ENCODE measurements around the gene CHPF.
A peak's percentile ranks its signal among the peaks of the same experiment; 100 is the strongest.

CHPF gene

DNA sequence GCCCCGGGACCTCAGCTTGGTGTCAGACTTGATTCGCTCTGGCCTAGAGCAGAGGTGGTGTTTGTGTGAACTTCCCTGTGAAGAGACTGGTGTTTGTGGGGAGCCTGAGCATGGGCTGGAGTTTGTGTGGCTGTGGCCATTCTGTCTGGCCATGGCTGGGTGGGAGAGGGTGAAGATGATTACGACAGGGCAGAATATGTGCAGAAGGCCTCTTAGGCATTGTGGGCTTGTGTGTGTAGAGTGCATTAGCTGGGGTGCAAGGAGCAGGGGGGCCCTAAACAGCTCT is 17.2 kb upstream of the CHPF start:
- no peaks in the 10 kb centered on the region for H3K36me3 Mint-ChIP-seq (ENCODE audit: low read depth)
- H3K4me1 Mint-ChIP-seq (ENCODE audit: low read depth): no peaks in the 10 kb centered on the region
- no peak overlapping the region for H3K27ac Mint-ChIP-seq
- no peaks in the 10 kb centered on the region for H3K9me3 Mint-ChIP-seq
- H3K4me3 Mint-ChIP-seq: no peak overlapping the region
- H3K27me3 Mint-ChIP-seq: peaks cover 8% of the 10 kb centered on the region

GRCh38 chr2:219560037-219560892 is 16.7 kb upstream of the CHPF start:
- Mint-ChIP-seq H3K4me1 (ENCODE audit: low read depth) (no peaks in the 10 kb centered on the region), H3K4me3 (no peak overlapping the region), H3K36me3 (ENCODE audit: low read depth) (no peaks in the 10 kb centered on the region), H3K9me3 (no peaks in the 10 kb centered on the region), H3K27me3 (peaks cover 7% of the 10 kb centered on the region), H3K27ac (no peak overlapping the region)

DNA sequence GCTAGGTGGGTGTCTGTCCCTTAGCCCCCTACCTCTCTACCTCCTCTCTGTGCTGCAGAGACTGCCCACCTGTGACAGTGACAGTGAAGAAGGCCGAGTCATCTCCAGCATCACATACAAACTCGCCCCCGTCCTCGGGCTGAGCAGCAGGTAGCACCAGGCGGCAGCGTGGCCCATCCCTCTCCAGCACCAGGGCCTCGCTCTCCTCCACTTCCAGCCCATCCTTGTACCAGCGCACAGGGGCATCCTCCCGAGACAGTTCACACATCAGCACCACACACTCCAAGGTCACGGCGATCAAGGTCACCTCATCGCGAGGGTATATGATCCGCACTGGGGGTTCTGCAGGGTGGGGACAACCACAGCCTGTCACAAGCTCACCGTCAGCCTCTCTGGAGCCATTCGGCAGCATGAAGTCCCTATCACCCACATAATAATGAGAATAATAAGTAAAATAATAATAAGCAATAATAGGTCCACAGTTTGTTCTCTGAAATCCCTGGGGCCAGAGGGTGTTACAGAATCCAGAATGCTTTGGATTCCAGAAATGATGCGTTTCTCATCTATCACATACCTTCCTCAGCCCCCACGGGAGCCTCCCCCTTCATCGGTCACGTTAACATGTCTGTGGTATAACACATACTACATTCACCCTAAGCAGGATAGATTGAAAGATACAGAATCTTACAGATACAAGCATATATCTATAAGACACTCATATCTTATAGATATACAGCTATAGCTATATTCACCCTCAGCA is 15.7 kb upstream of the CHPF start:
- Mint-ChIP-seq H3K4me3 (no peak overlapping the region), H3K27ac (no peak overlapping the region), H3K9me3 (no peaks in the 10 kb centered on the region), H3K4me1 (ENCODE audit: low read depth) (no peaks in the 10 kb centered on the region), H3K27me3 (peaks cover 4% of the 10 kb centered on the region), H3K36me3 (ENCODE audit: low read depth) (no peaks in the 10 kb centered on the region)

DNA sequence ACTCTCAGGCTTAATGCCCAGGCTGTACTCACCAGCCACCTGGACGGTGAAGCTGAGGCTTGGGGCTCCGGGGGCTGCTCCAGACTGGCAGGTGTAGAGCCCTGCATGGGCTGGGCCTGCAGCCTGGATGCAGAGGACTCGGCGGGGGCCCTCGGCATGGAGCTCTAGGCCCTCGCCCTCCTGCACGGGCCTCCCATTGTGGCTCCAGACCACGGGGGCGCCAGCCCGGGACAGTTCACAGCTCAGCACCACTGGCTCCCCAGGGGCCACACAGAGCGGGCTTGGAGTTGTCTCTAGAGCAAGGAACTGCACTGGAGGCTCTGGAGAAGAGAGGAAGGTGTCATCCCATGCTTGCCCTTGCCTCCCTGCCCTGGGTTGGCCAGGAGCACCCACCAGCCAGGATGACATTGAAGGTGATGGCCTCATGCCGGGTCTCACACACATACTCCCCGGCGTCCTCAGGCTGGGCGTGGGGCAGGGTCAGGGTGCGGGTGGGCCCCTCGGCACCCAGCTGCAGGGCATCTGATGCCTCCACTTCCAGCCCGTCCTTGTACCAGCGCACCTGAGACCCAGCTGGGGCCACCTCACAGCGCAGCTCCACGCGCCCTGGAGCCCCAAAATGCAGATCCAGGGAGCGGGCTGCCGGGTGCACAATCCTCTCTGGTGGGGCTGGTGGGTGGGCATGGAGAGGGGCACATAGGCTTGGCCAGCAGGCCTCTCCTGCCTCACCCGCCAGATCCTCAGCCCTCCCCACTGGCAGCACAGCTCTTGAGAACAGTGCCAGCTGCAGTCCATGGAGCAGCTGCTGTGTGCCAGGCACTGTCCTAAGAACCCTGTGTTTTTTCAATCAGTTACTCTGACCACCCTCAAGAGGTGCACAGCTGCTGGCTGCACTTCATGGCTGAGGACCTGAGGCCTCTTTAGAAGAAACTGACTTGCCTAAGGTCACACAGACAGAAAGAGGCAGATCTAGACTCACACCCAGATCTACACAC is 14.5 kb upstream of the CHPF start:
- Mint-ChIP-seq H3K27ac (no peak overlapping the region), H3K27me3 (peaks cover 17% of the 10 kb centered on the region), H3K9me3 (no peaks in the 10 kb centered on the region), H3K36me3 (ENCODE audit: low read depth) (no peaks in the 10 kb centered on the region), H3K4me1 (ENCODE audit: low read depth) (no peaks in the 10 kb centered on the region), H3K4me3 (no peak overlapping the region)

GRCh38 chr2:219557320-219557719 is 13.7 kb upstream of the CHPF start:
- no peaks in the 10 kb centered on the region for H3K9me3 Mint-ChIP-seq
- no peak overlapping the region for H3K27ac Mint-ChIP-seq
- H3K36me3 Mint-ChIP-seq (ENCODE audit: low read depth): no peaks in the 10 kb centered on the region
- H3K4me3 Mint-ChIP-seq: no peak overlapping the region
- H3K4me1 Mint-ChIP-seq (ENCODE audit: low read depth): no peaks in the 10 kb centered on the region
- peaks cover 13% of the 10 kb centered on the region for H3K27me3 Mint-ChIP-seq

DNA sequence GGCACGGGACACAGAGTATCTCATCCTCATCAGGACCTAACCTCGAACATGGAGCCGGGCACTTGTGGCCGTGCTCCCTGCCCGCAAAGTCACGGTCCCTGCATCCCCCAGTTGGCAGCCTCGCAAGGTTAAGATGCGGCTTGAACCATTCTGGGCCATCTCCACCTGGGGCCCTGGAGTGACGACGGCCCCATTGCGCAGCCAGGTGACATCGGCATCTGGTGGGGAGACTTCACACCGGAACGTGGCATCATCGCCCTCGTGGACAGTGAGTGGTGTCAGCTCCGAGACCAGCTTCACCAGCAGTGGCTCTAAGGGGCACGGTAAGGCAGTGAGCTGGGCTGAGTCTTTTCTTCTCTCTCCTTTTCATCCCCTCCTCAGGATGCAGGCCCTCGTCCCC is 12.8 kb upstream of the CHPF start:
- no peaks in the 10 kb centered on the region for H3K36me3 Mint-ChIP-seq (ENCODE audit: low read depth)
- peaks cover 16% of the 10 kb centered on the region for H3K27me3 Mint-ChIP-seq
- no peaks in the 10 kb centered on the region for H3K9me3 Mint-ChIP-seq
- no peak overlapping the region for H3K4me3 Mint-ChIP-seq
- H3K27ac Mint-ChIP-seq: no peak overlapping the region
- peaks cover 6% of the 10 kb centered on the region for H3K4me1 Mint-ChIP-seq (ENCODE audit: low read depth)

- Mint-ChIP-seq H3K9me3 (no peaks in the 10 kb centered on the region), H3K4me1 (ENCODE audit: low read depth) (peaks cover 6% of the 10 kb centered on the region), H3K27me3 (peaks cover 18% of the 10 kb centered on the region), H3K36me3 (ENCODE audit: low read depth) (no peaks in the 10 kb centered on the region), H3K27ac (no peak overlapping the region), H3K4me3 (no peak overlapping the region)
These were observed 12.3 kb upstream of the CHPF start for GRCh38 chr2:219555956-219556355.

- Mint-ChIP-seq H3K36me3 (ENCODE audit: low read depth) (no peaks in the 10 kb centered on the region), H3K4me1 (ENCODE audit: low read depth) (peaks cover 6% of the 10 kb centered on the region), H3K9me3 (no peaks in the 10 kb centered on the region), H3K27me3 (peaks cover 21% of the 10 kb centered on the region), H3K4me3 (no peak overlapping the region), H3K27ac (no peak overlapping the region)
These were observed 10.7 kb upstream of the CHPF start for GRCh38 chr2:219554350-219554749.

- no peaks in the 10 kb centered on the region for H3K36me3 Mint-ChIP-seq (ENCODE audit: low read depth)
- H3K4me3 Mint-ChIP-seq: peak overlapping the region; percentile 33
These were observed 9.9 kb upstream of the CHPF start for GRCh38 chr2:219553463-219553963.

DNA sequence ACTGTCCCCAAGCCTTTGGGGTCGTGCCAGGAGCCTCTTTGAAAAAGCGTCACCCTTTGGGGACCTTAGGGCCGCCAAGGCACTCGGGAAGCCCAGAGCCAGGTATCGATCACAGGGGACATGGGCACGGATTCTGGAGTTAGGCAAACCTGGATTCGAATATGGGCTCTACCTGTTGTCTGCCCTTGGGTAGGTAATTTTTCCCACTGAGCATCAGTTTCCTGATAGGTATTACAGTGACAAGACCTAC is 9.5 kb upstream of the CHPF start:
- no peak overlapping the region for H3K4me3 Mint-ChIP-seq
- H3K27ac Mint-ChIP-seq: no peak overlapping the region
- H3K9me3 Mint-ChIP-seq: no peaks in the 10 kb centered on the region
- peaks cover 6% of the 10 kb centered on the region for H3K4me1 Mint-ChIP-seq (ENCODE audit: low read depth)
- no peaks in the 10 kb centered on the region for H3K36me3 Mint-ChIP-seq (ENCODE audit: low read depth)
- H3K27me3 Mint-ChIP-seq: peaks cover 32% of the 10 kb centered on the region

More at GRCh38 chr2:219553463-219553963, 9.9 kb upstream of the CHPF start:
- Mint-ChIP-seq H3K9me3 (no peaks in the 10 kb centered on the region), H3K4me1 (ENCODE audit: low read depth) (peaks cover 6% of the 10 kb centered on the region), H3K27ac (no peak overlapping the region), H3K27me3 (peaks cover 28% of the 10 kb centered on the region)

GRCh38 chr2:219552382-219553167 is 9.0 kb upstream of the CHPF start:
- Mint-ChIP-seq H3K4me3 (peak overlapping the region; percentile 53), H3K27ac (no peak overlapping the region), H3K9me3 (no peaks in the 10 kb centered on the region), H3K4me1 (ENCODE audit: low read depth) (peaks cover 6% of the 10 kb centered on the region), H3K36me3 (ENCODE audit: low read depth) (no peaks in the 10 kb centered on the region), H3K27me3 (peaks cover 33% of the 10 kb centered on the region)

GRCh38 chr2:219551441-219552381 is 8.1 kb upstream of the CHPF start:
- no peaks in the 10 kb centered on the region for H3K9me3 Mint-ChIP-seq
- H3K36me3 Mint-ChIP-seq (ENCODE audit: low read depth): no peaks in the 10 kb centered on the region
- H3K4me1 Mint-ChIP-seq (ENCODE audit: low read depth): peaks cover 6% of the 10 kb centered on the region
- H3K27me3 Mint-ChIP-seq: peaks cover 37% of the 10 kb centered on the region
- H3K27ac Mint-ChIP-seq: peak overlapping the region; percentile 21
- peak overlapping the region; percentile 53 for H3K4me3 Mint-ChIP-seq

GRCh38 chr2:219549619-219550018 is 6.0 kb upstream of the CHPF start:
- peaks cover 10% of the 10 kb centered on the region for H3K4me1 Mint-ChIP-seq (ENCODE audit: low read depth)
- H3K4me3 Mint-ChIP-seq: no peak overlapping the region
- no peaks in the 10 kb centered on the region for H3K9me3 Mint-ChIP-seq
- no peak overlapping the region for H3K27ac Mint-ChIP-seq
- peaks cover 52% of the 10 kb centered on the region for H3K27me3 Mint-ChIP-seq
- H3K36me3 Mint-ChIP-seq (ENCODE audit: low read depth): no peaks in the 10 kb centered on the region
